ENCODE data around the gene TUBB4A. TPM values are rescaled to one million over a fixed set of nuclear protein-coding genes. Genes with fewer than 3 reads are reported as not detected.
A peak's percentile ranks its signal among the peaks of the same experiment; 100 is the strongest.

Gene TUBB4A
- total RNA-seq, 2 experiments from 2014 or later: 9.7 to 16.0 TPM

- H4K20me1 ChIP-seq (ENCODE audit: insufficient read depth, low read length): peaks cover 14% of the 10 kb centered on the region; the same call in 1 of the 2 replicates
- peaks cover 29% of the 10 kb centered on the region for H3K36me3 ChIP-seq (ENCODE audit: insufficient read depth, low read length)
- peaks cover 38% of the 10 kb centered on the region for H3K79me2 ChIP-seq (ENCODE audit: insufficient read depth, low read depth, low read length)
- no peak overlapping the region for H2AFZ ChIP-seq (ENCODE audit: low read length)
- intact Hi-C loops (cut with micrococcal nuclease; ENCODE audit: unreplicated experiment): no loop called here
- BruUV-seq (replicated peaks): TSS peak; percentile 80
- peak; percentile 78 for DNase-seq (ENCODE audit: low spot score)
- ChIA-PET POLR2A (interaction anchor here (0.9 to 1.2 kb wide), 3 partner anchors 15 to 70 kb away, joined by 3 to 4 read pairs (median 3); no protein-coding TSS in a partner anchor), CTCF (ENCODE audit: unreplicated experiment) (no interaction called here)
- TF ChIP-seq EZH2phosphoT487 (IDR thresholded peaks at IDR 0.05; ENCODE audit: borderline replicate concordance, low read depth, low read length) (no peak), CTCF (conservative IDR thresholded peaks at IDR 0.05; ENCODE audit: low read length) (no peak)
- H3K4me3 ChIP-seq (ENCODE audit: low read depth, low read length, poor library complexity, severe bottlenecking): peak overlapping the region; percentile 91
- peak overlapping the region; percentile 91 for H3K27ac ChIP-seq (ENCODE audit: low read depth, low read length, poor library complexity, severe bottlenecking)
- peaks cover 6% of the 10 kb centered on the region; the same call in 1 of the 2 replicates for H3K9me3 ChIP-seq (ENCODE audit: low read length)
- H3K9me2 ChIP-seq (ENCODE audit: insufficient read depth, low read length): no peaks in the 10 kb centered on the region
- peaks cover 63% of the 10 kb centered on the region for H3K4me1 ChIP-seq (ENCODE audit: insufficient read depth, low read length, poor library complexity, severe bottlenecking)
- H3K4me2 ChIP-seq (ENCODE audit: low read length): peak overlapping the region; percentile 80
Measured at GRCh38 chr19:6532244-6532999, 30.3 kb upstream of the TUBB4A start.

GRCh38 chr19:6531956-6532243, 29.8 kb upstream of the TUBB4A start:
- ChIA-PET POLR2A (interaction anchor here (1.1 kb wide), 1 partner anchor 15 kb away, joined by 4 read pairs; no protein-coding TSS in a partner anchor), CTCF (ENCODE audit: unreplicated experiment) (no interaction called here)
- H3K4me1 ChIP-seq (ENCODE audit: insufficient read depth, low read length, poor library complexity, severe bottlenecking): peaks cover 63% of the 10 kb centered on the region
- intact Hi-C loops (cut with micrococcal nuclease; ENCODE audit: unreplicated experiment): loop anchor here (1.0 kb wide), 1 partner anchor 58 kb away; no protein-coding TSS in a partner anchor
- H3K9me3 ChIP-seq (ENCODE audit: low read length): peaks cover under 1% of the 10 kb centered on the region; the same call in 1 of the 2 replicates
- peak; percentile 40 for DNase-seq (ENCODE audit: low spot score)
- no peaks in the 10 kb centered on the region for H3K9me2 ChIP-seq (ENCODE audit: insufficient read depth, low read length)
- peaks cover 24% of the 10 kb centered on the region for H3K36me3 ChIP-seq (ENCODE audit: insufficient read depth, low read length)
- peak overlapping the region; percentile 91 for H3K27ac ChIP-seq (ENCODE audit: low read depth, low read length, poor library complexity, severe bottlenecking)
- peak overlapping the region; percentile 91 for H3K4me3 ChIP-seq (ENCODE audit: low read depth, low read length, poor library complexity, severe bottlenecking)
- peaks cover 33% of the 10 kb centered on the region for H3K79me2 ChIP-seq (ENCODE audit: insufficient read depth, low read depth, low read length)
- BruUV-seq (replicated peaks): no TSS peak
- peak overlapping the region; percentile 80 for H3K4me2 ChIP-seq (ENCODE audit: low read length)
- no peak for TF ChIP-seq EZH2phosphoT487 (IDR thresholded peaks at IDR 0.05; ENCODE audit: borderline replicate concordance, low read depth, low read length)
- no peak for TF ChIP-seq CTCF (conservative IDR thresholded peaks at IDR 0.05; ENCODE audit: low read length)
- no peak overlapping the region for H2AFZ ChIP-seq (ENCODE audit: low read length)
- peaks cover 14% of the 10 kb centered on the region; the same call in 1 of the 2 replicates for H4K20me1 ChIP-seq (ENCODE audit: insufficient read depth, low read length)
